Stimulated activated CD8-positive, alpha-beta memory T cell treated with anti-CD3 and anti-CD28 coated beads, Interleukin-4, amount 100 ng/mL, for 48 hours (primary cell): ENCODE results near the gene THRB.

Experiments
- DNase-seq: peaks from one replicate; pipeline ENCODE4 v3.0.0-alpha.2; 2020

THRB gene

GRCh38 chr3:24494618-24495325 lies at the start of gene THRB:
Gene THRB, minus strand, starts transcription at chr3:24494850.
- DNase-seq = peak; percentile 26

GRCh38 chr3:24541935-24542334 lies 47.3 kb upstream of the THRB start:
- DNase-seq = no peak

GRCh38 chr3:24540821-24541220 lies 46.2 kb upstream of the THRB start:
- DNase-seq = no peak

GRCh38 chr3:24539699-24540098 lies 45.0 kb upstream of the THRB start:
- DNase-seq = no peak

- DNase-seq = no peak
Observed at GRCh38 chr3:24538891-24539290, 44.2 kb upstream of the THRB start.

- DNase-seq = no peak
Observed at GRCh38 chr3:24533561-24534193, 39.0 kb upstream of the THRB start.

- no peak for DNase-seq
Observed at GRCh38 chr3:24530471-24530870, 35.8 kb upstream of the THRB start.

GRCh38 chr3:24529210-24529609 lies 34.6 kb upstream of the THRB start:
- DNase-seq = no peak

GRCh38 chr3:24526640-24527212 lies 32.1 kb upstream of the THRB start:
- no peak for DNase-seq

GRCh38 chr3:24525557-24525956 lies 30.9 kb upstream of the THRB start:
- no peak for DNase-seq

GRCh38 chr3:24525022-24525421 lies 30.4 kb upstream of the THRB start:
- no peak for DNase-seq

GRCh38 chr3:24523988-24524727 lies 29.5 kb upstream of the THRB start:
- DNase-seq = no peak

- DNase-seq = no peak
Observed at GRCh38 chr3:24523215-24523614, 28.6 kb upstream of the THRB start.

- DNase-seq = no peak
Observed at GRCh38 chr3:24522146-24522579, 27.5 kb upstream of the THRB start.

- no peak for DNase-seq
Observed at GRCh38 chr3:24521420-24522145, 26.9 kb upstream of the THRB start.

- no peak for DNase-seq
Observed at GRCh38 chr3:24520976-24521419, 26.3 kb upstream of the THRB start.

GRCh38 chr3:24520101-24520495 lies 25.4 kb upstream of the THRB start:
- DNase-seq = no peak

- DNase-seq = no peak
Observed at GRCh38 chr3:24519368-24520100, 24.9 kb upstream of the THRB start.

GRCh38 chr3:24518990-24519367 lies 24.3 kb upstream of the THRB start:
- DNase-seq = no peak

GRCh38 chr3:24514119-24514518 lies 19.5 kb upstream of the THRB start:
- no peak for DNase-seq

- no peak for DNase-seq
Observed at GRCh38 chr3:24513463-24513862, 18.8 kb upstream of the THRB start.

- DNase-seq = no peak
Observed at GRCh38 chr3:24512564-24513197, 18.0 kb upstream of the THRB start.
